HL-60 (cell line): ENCODE results near the gene EDEM1.

Experiments used
- DNase-seq, 2 experiments: peaks; one replicate each; pipeline ENCODE4 v3.0.0-alpha.2; 2010 to 2020; ENCODE audit warnings: low read depth in 1 of 2, low spot score in 1 of 2
- H3K27ac ChIP-seq: fragments of 250-450 bp; sonication (Bioruptor Pico); replicated peaks from 2 replicates; pipeline ENCODE4 v1.5.1; 2020; ENCODE audit warnings: mild to moderate bottlenecking, moderate library complexity
- H3K27me3 ChIP-seq: fragments of 250-450 bp; sonication (Bioruptor Pico); 2 replicates; pipeline ENCODE4 v1.5.1; 2021; ENCODE audit warnings: mild to moderate bottlenecking, moderate library complexity; ENCODE audit not compliant: insufficient read depth, poor library complexity, severe bottlenecking
- H3K4me3 ChIP-seq: replicated peaks from 2 replicates; pipeline ENCODE4 v1.5.1; 2011; ENCODE audit warnings: mild to moderate bottlenecking, control low read depth, low read length; ENCODE audit not compliant: insufficient read depth
- CTCF ChIP-seq: IDR thresholded peaks from one replicate; pipeline ENCODE4 v1.5.1; 2011; ENCODE audit warnings: low read length, control low read depth, inconsistent platforms; ENCODE audit not compliant: insufficient read depth
- GABPA ChIP-seq: IDR thresholded peaks from 2 replicates; pipeline ENCODE4 v1.6.1; 2012; ENCODE audit warnings: low read depth
- POLR2AphosphoS5 ChIP-seq: IDR thresholded peaks from 2 replicates; pipeline ENCODE4 v1.6.1; 2012; ENCODE audit warnings: low read depth
- REST ChIP-seq: IDR thresholded peaks from 2 replicates; pipeline ENCODE4 v1.6.1; 2012; ENCODE audit warnings: low read depth; ENCODE audit not compliant: insufficient replicate concordance
- SPI1 ChIP-seq: IDR thresholded peaks from 2 replicates; pipeline ENCODE4 v1.6.1; 2012; ENCODE audit warnings: low read depth, mild to moderate bottlenecking, borderline replicate concordance

Gene EDEM1

GRCh38 chr3:5255404-5256344 is 68.2 kb downstream of the EDEM1 start:
- peak in 1 of 2 experiments; percentile 30 for DNase-seq
- no peaks in the 10 kb centered on the region for H3K27me3 ChIP-seq

GRCh38 chr3:5258526-5258925 is 71.0 kb downstream of the EDEM1 start:
- Histone ChIP-seq H3K4me3 (no peak overlapping the region), H3K27ac (no peak overlapping the region), H3K27me3 (no peaks in the 10 kb centered on the region)
- DNase-seq: no peak
- TF ChIP-seq REST: no peak
- TF ChIP-seq POLR2AphosphoS5: no peak
- no peak for TF ChIP-seq CTCF

More at GRCh38 chr3:5255404-5256344, 68.2 kb downstream of the EDEM1 start:
- TF ChIP-seq SPI1 (no peak), GABPA (no peak), CTCF (no peak), REST (no peak)
- H3K4me3 ChIP-seq: no peak overlapping the region
- no peak overlapping the region for H3K27ac ChIP-seq

- DNase-seq: peak in 1 of 2 experiments; percentile 18
- Histone ChIP-seq H3K27ac (peak overlapping the region; percentile 23), H3K4me3 (no peak overlapping the region), H3K27me3 (no peaks in the 10 kb centered on the region)
- no peak for TF ChIP-seq REST
- no peak for TF ChIP-seq CTCF
- no peak for TF ChIP-seq POLR2AphosphoS5
- no peak for TF ChIP-seq GABPA
- peak; percentile 90 for TF ChIP-seq SPI1
Observed at GRCh38 chr3:5260992-5261501, 73.5 kb downstream of the EDEM1 start.
